GM18868 (cell line): ENCODE measurements around the gene ABCC1.

Experiments used
- ATAC-seq: cut with Tn5 transposase; IDR thresholded peaks from one replicate; pipeline ENCODE4 v1.9.1; 2021; ENCODE audit warnings: mild to moderate bottlenecking, moderate library complexity; ENCODE audit not compliant: unreplicated experiment

Gene ABCC1

GRCh38 chr16:16042076-16042475, 92.7 kb downstream of the ABCC1 start:
- no peak for ATAC-seq

GRCh38 chr16:16045296-16045695, 95.9 kb downstream of the ABCC1 start:
- ATAC-seq: no peak

GRCh38 chr16:16045879-16046278, 96.5 kb downstream of the ABCC1 start:
- ATAC-seq: no peak

- ATAC-seq: no peak
Measured at GRCh38 chr16:16047761-16048160, 98.3 kb downstream of the ABCC1 start.

GRCh38 chr16:16048904-16049582, 99.6 kb downstream of the ABCC1 start:
- no peak for ATAC-seq

- ATAC-seq: no peak
Measured at GRCh38 chr16:16050106-16050505, 100.7 kb downstream of the ABCC1 start.

- no peak for ATAC-seq
Measured at GRCh38 chr16:16051132-16051531, 101.7 kb downstream of the ABCC1 start.

- ATAC-seq: no peak
Measured at GRCh38 chr16:16052916-16053315, 103.5 kb downstream of the ABCC1 start.

GRCh38 chr16:16057102-16057501, 107.7 kb downstream of the ABCC1 start:
- no peak for ATAC-seq

GRCh38 chr16:16059160-16059559, 109.7 kb downstream of the ABCC1 start:
- ATAC-seq: no peak

- no peak for ATAC-seq
Measured at GRCh38 chr16:16059895-16060590, 110.6 kb downstream of the ABCC1 start.

- ATAC-seq: no peak
Measured at GRCh38 chr16:16062023-16062937, 112.9 kb downstream of the ABCC1 start.

- ATAC-seq: no peak
Measured at GRCh38 chr16:16063683-16064082, 114.3 kb downstream of the ABCC1 start.

- ATAC-seq: no peak
Measured at GRCh38 chr16:16064874-16065384, 115.5 kb downstream of the ABCC1 start.

- ATAC-seq: no peak
Measured at GRCh38 chr16:16067127-16067526, 117.7 kb downstream of the ABCC1 start.

GRCh38 chr16:16071631-16072244, 122.3 kb downstream of the ABCC1 start:
- no peak for ATAC-seq

GRCh38 chr16:16073001-16073545, 123.7 kb downstream of the ABCC1 start:
- ATAC-seq: no peak

GRCh38 chr16:16073891-16074881, 124.8 kb downstream of the ABCC1 start:
- ATAC-seq: no peak
